Fibroblast of mammary gland (primary cell): ENCODE data around the gene MROH2A.
"Not testable (repeated sequence)": the region's sequence is repeated elsewhere in the genome, so short reads cannot be mapped to it uniquely, and the experiment has no call there.

Source experiments
- DNase-seq: peaks from one replicate; pipeline ENCODE4 v3.0.0-alpha.2; 2010; ENCODE audit warnings: low read depth
- H3K4me3 ChIP-seq: 2 replicates; pipeline ENCODE4 v1.5.1; 2011; ENCODE audit warnings: low read depth, mild to moderate bottlenecking, low read length, moderate library complexity; ENCODE audit not compliant: control insufficient read depth
- TF ChIP-seq, protein P1 (sequence below): conservative IDR thresholded peaks from 2 replicates; pipeline ENCODE4 v1.5.1; 2011; ENCODE audit warnings: low read depth, low read length, inconsistent platforms; ENCODE audit not compliant: control insufficient read depth, insufficient read depth

Gene MROH2A

DNA sequence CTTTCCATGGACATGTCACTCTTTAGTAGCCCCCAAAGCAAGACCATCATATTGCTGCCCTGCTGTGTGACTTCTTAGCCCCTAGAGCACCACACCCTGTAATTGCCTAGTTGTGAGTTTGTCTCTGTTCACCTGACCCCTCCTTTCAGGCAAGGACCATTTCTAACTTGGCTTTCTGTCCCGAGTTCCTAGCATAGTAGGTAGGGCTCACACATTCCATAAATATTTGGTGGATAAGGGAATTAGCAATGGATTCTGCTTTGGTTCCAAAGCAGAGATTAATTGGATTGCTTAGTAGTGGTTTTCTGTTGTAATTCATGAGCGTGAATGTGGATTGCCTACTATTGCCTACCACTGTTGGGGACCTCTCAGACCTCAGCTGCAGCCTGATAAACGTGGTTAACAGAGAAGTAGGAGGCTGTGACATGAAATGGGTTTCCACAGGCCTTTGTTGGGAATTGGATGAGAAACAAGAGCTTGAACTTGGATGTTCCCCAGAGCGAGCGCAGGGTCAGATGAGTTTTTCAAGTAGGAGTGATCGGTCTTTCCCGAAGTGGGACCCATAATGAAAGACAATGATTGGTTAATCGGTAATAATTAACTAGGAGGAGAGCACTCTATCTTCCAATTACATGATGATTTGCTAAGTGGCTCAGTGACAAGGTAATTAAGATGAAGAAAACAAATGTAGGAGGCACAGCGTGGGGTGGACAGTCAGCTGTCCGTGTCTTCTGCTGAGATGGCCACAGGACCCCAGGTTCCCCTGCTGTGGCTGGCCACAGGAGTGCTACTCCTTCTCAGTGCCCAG, 31.5 kb upstream of the MROH2A start:
- H3K4me3 ChIP-seq: no peak overlapping the region
- TF ChIP-seq, protein P1, sequence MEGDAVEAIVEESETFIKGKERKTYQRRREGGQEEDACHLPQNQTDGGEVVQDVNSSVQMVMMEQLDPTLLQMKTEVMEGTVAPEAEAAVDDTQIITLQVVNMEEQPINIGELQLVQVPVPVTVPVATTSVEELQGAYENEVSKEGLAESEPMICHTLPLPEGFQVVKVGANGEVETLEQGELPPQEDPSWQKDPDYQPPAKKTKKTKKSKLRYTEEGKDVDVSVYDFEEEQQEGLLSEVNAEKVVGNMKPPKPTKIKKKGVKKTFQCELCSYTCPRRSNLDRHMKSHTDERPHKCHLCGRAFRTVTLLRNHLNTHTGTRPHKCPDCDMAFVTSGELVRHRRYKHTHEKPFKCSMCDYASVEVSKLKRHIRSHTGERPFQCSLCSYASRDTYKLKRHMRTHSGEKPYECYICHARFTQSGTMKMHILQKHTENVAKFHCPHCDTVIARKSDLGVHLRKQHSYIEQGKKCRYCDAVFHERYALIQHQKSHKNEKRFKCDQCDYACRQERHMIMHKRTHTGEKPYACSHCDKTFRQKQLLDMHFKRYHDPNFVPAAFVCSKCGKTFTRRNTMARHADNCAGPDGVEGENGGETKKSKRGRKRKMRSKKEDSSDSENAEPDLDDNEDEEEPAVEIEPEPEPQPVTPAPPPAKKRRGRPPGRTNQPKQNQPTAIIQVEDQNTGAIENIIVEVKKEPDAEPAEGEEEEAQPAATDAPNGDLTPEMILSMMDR: no peak
- no peak for DNase-seq

DNA sequence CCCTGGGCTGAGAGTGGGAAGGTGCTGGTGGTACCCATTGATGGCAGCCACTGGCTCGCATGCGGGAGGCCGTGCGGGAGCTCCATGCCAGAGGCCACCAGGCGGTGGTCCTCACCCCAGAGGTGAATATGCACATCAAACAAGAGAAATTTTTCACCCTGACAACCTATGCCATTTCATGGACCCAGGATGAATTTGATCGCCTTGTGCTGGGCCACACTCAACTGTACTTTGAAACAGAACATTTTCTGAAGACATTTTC, 30.9 kb upstream of the MROH2A start:
- TF ChIP-seq, protein P1: no peak
- no peak overlapping the region for H3K4me3 ChIP-seq
- DNase-seq: no peak

GRCh38 chr2:233750689-233751088, 27.4 kb upstream of the MROH2A start:
- DNase-seq, H3K4me3 ChIP-seq: not testable (repeated sequence)

DNA sequence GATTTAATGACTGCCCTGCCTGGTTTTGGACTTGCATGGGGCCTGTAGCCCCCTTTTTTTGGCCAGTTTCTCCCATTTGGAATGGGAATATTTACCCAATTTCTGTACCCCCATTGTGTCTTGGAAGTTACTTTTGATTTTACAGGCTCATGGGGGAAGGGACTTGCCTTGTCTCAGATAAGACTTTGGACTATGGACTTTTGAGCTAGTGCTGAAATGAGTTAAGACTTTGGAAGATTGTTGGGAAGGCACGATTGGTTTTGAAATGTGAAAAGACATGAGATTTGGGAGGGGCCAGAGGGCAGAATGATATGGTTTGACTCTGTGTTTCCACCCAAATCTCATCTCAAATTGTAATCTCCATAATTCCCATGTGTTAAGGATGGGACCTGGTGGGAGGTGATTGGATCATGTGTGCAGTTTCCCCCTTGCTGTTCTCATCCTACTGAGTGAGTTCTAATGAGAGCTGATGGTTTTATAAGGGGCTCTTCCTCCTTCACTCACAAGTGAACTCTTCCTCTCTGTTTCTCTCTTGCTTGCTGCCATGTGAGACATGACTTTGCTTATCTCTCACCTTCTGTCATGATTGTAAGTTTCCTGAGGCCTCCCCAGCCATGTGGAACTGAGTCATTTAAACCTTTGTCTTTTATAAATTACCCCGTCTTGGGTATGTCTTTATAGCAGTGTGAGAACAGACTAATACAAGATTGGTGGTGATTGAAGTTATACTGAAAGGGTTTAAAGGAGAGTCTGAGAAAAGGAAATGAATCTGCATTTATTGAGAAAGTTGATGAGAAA, 26.7 kb upstream of the MROH2A start:
- not testable (repeated sequence) for DNase-seq, H3K4me3 ChIP-seq

GRCh38 chr2:233754872-233755611, 23.1 kb upstream of the MROH2A start:
- no peak overlapping the region for H3K4me3 ChIP-seq
- DNase-seq: no peak
- TF ChIP-seq, protein P1: no peak

DNA sequence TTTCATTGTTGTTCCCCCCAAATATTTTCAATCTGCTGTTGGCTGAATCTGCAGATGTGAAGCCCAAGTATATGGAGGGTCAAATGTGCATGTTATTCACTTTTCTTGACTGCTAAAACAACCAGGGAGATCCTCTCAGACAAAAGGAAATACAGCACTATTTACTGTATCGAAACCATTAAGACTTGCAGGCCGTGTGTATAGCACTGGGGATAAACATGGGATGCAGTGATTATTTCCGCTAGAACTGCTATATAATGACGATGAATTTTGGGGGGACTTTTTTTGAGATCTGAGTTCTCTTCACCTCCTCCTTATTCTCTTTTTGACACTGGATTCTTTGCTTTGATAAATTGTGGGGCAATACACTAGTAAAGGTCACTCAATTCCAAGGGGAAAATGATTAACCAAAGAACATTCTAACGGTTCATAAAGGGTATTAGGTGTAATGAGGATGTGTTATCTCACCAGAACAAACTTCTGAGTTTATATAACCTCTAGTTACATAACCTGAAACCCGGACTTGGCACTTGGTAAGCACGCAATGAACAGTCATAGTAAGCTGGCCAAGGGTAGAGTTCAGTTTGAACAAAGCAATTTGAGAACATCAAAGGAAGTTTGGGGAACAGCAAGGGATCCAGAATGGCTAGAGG, 21.6 kb upstream of the MROH2A start:
- TF ChIP-seq, protein P1: no peak
- DNase-seq: no peak
- no peak overlapping the region for H3K4me3 ChIP-seq

DNA sequence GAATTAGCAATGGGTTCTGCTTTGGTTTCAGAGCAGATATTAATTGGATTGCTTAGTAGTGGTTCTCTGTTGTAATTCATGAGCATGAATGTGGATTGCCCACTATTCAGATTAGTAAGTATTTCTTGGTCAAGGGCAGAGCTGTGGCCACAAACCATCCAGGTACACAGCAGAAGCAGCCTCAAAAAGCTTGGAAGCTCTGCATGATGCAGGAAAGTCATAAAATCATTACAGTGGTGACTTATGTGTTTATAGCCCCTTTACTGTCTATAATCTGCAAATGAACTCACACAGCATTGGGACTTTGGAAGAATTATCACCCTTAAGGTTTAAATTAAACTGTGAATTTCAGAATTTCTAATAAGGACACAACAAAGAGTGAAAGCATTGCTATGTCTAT, 20.0 kb upstream of the MROH2A start:
- no peak for DNase-seq
- TF ChIP-seq, protein P1: no peak

More for the DNA sequence above, 20.0 kb upstream of the MROH2A start:
- H3K4me3 ChIP-seq: no peak overlapping the region
